PC-3 (cell line): ENCODE data around the gene STX3. TPM values are rescaled to one million over a fixed set of nuclear protein-coding genes. Genes with fewer than 3 reads are reported as not detected.

Source experiments
- ATAC-seq: fragments of 200-7000 bp; cut with Tn5 transposase; 2 replicates; pipeline ENCODE4 v1.9.1; 2020; ENCODE audit warnings: mild to moderate bottlenecking, moderate library complexity
- BruUV-seq: library from RNA; stranded (reverse); fragments of 400-500 nt; replicated peaks from 2 replicates; lab custom pipeline; 2021; lab: Mats Ljungman, UMichigan
- CTCF ChIA-PET: fragments of 300-600 bp; sonication (Branson Sonifier 250); formaldehyde crosslinking; loops from one replicate; lab custom pipeline; 2022; ENCODE audit warnings: antibody characterized with exemption; lab: Charles Lee
- POLR2A ChIA-PET: fragments of 300-600 bp; sonication (Branson Sonifier 250); formaldehyde crosslinking; loops from one replicate; lab custom pipeline; 2022; ENCODE audit warnings: antibody characterized with exemption; ENCODE audit not compliant: unreplicated experiment; lab: Charles Lee
- DNase-seq: peaks from one replicate; pipeline ENCODE4 v3.0.0-alpha.2; 2015
- H2AFZ ChIP-seq: fragments of 300-600 bp; sonication (generic); 2 replicates; pipeline ENCODE4 v1.6.0; 2016; ENCODE audit warnings: antibody characterized with exemption, low read length
- H3F3A ChIP-seq: fragments of 300-600 bp; sonication (generic); one replicate; pipeline ENCODE4 v1.6.0; 2017; ENCODE audit warnings: antibody characterized with exemption, low read length, control low read depth, mild to moderate bottlenecking; ENCODE audit not compliant: unreplicated experiment
- H3K27ac ChIP-seq: fragments of 300-600 bp; sonication (generic); 2 replicates; pipeline ENCODE4 v1.5.1; 2016; ENCODE audit warnings: mild to moderate bottlenecking, low read length
- H3K27me3 ChIP-seq: fragments of 300-600 bp; sonication (generic); 2 replicates; pipeline ENCODE4 v1.6.1; 2016; ENCODE audit warnings: low read length, mixed read lengths
- H3K36me3 ChIP-seq: fragments of 300-600 bp; sonication (generic); 2 replicates; pipeline ENCODE4 v1.6.1; 2016; ENCODE audit warnings: low read depth, mixed run types, low read length, mixed read lengths
- H3K4me1 ChIP-seq: fragments of 300-600 bp; sonication (generic); 2 replicates; pipeline ENCODE4 v1.5.1; 2016; ENCODE audit warnings: low read length; ENCODE audit not compliant: insufficient read depth
- H3K4me2 ChIP-seq: fragments of 300-600 bp; sonication (generic); 2 replicates; pipeline ENCODE4 v1.6.0; 2016; ENCODE audit warnings: low read length
- H3K4me3 ChIP-seq: fragments of 300-600 bp; sonication (generic); 2 replicates; pipeline ENCODE4 v1.5.1; 2016; ENCODE audit warnings: mild to moderate bottlenecking, low read length, mixed read lengths
- H3K79me2 ChIP-seq: fragments of 300-600 bp; sonication (generic); 2 replicates; pipeline ENCODE4 v1.6.1; 2017; ENCODE audit warnings: low read length, mixed read lengths
- H3K9ac ChIP-seq: fragments of 300-600 bp; sonication (generic); 2 replicates; pipeline ENCODE4 v1.6.0; 2016; ENCODE audit warnings: mild to moderate bottlenecking, low read length
- H3K9me2 ChIP-seq: fragments of 300-600 bp; sonication (generic); replicated peaks from 2 replicates; pipeline ENCODE4 v1.6.1; 2016; ENCODE audit warnings: mixed run types, low read length, mixed read lengths
- H3K9me3 ChIP-seq: fragments of 300-600 bp; sonication (generic); 2 replicates; pipeline ENCODE4 v1.6.1; 2016; ENCODE audit warnings: low read length, mixed read lengths
- H4K20me1 ChIP-seq: fragments of 300-600 bp; sonication (generic); 2 replicates; pipeline ENCODE4 v1.6.1; 2016; ENCODE audit warnings: low read length, mixed read lengths
- EZH2 ChIP-seq: fragments of 300-600 bp; sonication (generic); IDR thresholded peaks from one replicate; pipeline ENCODE4 v1.6.1; 2017; ENCODE audit warnings: antibody characterized with exemption, mild to moderate bottlenecking, low read length; ENCODE audit not compliant: unreplicated experiment
- EZH2phosphoT487 ChIP-seq: fragments of 300-600 bp; sonication (generic); IDR thresholded peaks from 2 replicates; pipeline ENCODE4 v1.6.1; 2018; ENCODE audit warnings: mild to moderate bottlenecking, antibody characterized with exemption, low read length, borderline replicate concordance
- intact Hi-C: fragments of 100-400 bp; cut with micrococcal nuclease; formaldehyde crosslinking; loops from 2 replicates; pipeline ENCODE4 v1.9.0; 2023
- total RNA-seq: library from RNA; depleted of rRNA; stranded (reverse); fragments of >200 nt; gene quantifications from 2 replicates; pipeline ENCODE4 v1.2.3, GENCODE V29; 2014
- TF ChIP-seq, protein P1 (sequence below): fragments of 300-600 bp; sonication (generic); conservative IDR thresholded peaks from 2 replicates; pipeline ENCODE4 v1.5.1; 2017; ENCODE audit warnings: antibody characterized with exemption, low read depth, mild to moderate bottlenecking, low read length

STX3 gene
- total RNA-seq, 1 experiment from 2014 or later: 49.8 TPM

- no peaks in the 10 kb centered on the region for H3K9me2 ChIP-seq
- intact Hi-C loops: no loop called here
- BruUV-seq: no TSS peak
- ChIA-PET POLR2A (no interaction called here), CTCF (no interaction called here)
- no peaks in the 10 kb centered on the region for H3K36me3 ChIP-seq
- no peaks in the 10 kb centered on the region for H3F3A ChIP-seq
- TF ChIP-seq, protein P1, sequence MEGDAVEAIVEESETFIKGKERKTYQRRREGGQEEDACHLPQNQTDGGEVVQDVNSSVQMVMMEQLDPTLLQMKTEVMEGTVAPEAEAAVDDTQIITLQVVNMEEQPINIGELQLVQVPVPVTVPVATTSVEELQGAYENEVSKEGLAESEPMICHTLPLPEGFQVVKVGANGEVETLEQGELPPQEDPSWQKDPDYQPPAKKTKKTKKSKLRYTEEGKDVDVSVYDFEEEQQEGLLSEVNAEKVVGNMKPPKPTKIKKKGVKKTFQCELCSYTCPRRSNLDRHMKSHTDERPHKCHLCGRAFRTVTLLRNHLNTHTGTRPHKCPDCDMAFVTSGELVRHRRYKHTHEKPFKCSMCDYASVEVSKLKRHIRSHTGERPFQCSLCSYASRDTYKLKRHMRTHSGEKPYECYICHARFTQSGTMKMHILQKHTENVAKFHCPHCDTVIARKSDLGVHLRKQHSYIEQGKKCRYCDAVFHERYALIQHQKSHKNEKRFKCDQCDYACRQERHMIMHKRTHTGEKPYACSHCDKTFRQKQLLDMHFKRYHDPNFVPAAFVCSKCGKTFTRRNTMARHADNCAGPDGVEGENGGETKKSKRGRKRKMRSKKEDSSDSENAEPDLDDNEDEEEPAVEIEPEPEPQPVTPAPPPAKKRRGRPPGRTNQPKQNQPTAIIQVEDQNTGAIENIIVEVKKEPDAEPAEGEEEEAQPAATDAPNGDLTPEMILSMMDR: no peak
- TF ChIP-seq EZH2 (no peak), EZH2phosphoT487 (no peak)
- no peaks in the 10 kb centered on the region for H3K27me3 ChIP-seq
- no peak overlapping the region for H3K4me3 ChIP-seq
- H3K9me3 ChIP-seq: no peaks in the 10 kb centered on the region
- no peaks in the 10 kb centered on the region for H3K79me2 ChIP-seq
- peaks cover 7% of the 10 kb centered on the region; the same call in 1 of the 2 replicates for H3K4me1 ChIP-seq
- H2AFZ ChIP-seq: no peak overlapping the region
- no peaks in the 10 kb centered on the region for H4K20me1 ChIP-seq
- no peak for DNase-seq
- no peak for ATAC-seq
- no peak overlapping the region for H3K27ac ChIP-seq
- no peak overlapping the region for H3K4me2 ChIP-seq
- H3K9ac ChIP-seq: no peak overlapping the region
Measured at GRCh38 chr11:59818572-59818971, 63.4 kb downstream of the STX3 start.

GRCh38 chr11:59822989-59823566 is 67.9 kb downstream of the STX3 start:
- ChIA-PET POLR2A (no interaction called here), CTCF (interaction anchor here (0.9 kb wide), 1 partner anchor 96 kb away, joined by 11 read pairs; no protein-coding TSS in a partner anchor)
- no peaks in the 10 kb centered on the region for H3F3A ChIP-seq
- H3K4me3 ChIP-seq: peak overlapping the region; percentile 1; the same call in 1 of the 2 replicates
- no peak overlapping the region for H3K9ac ChIP-seq
- DNase-seq (peak; percentile 88), ATAC-seq (peak; percentile 99)
- no peak overlapping the region for H3K27ac ChIP-seq
- TF ChIP-seq, protein P1: peak; percentile 95
- TF ChIP-seq EZH2phosphoT487: no peak
- BruUV-seq: no TSS peak
- no peaks in the 10 kb centered on the region for H3K79me2 ChIP-seq
- H3K27me3 ChIP-seq: no peaks in the 10 kb centered on the region
- peak overlapping the region; percentile 48 for H3K4me2 ChIP-seq
- intact Hi-C loops: loop anchor here (1.0 kb wide), 3 partner anchors 96 to 370 kb away; no protein-coding TSS in a partner anchor
- H2AFZ ChIP-seq: peak overlapping the region; percentile 54
- no peaks in the 10 kb centered on the region for H3K9me2 ChIP-seq
- H4K20me1 ChIP-seq: no peaks in the 10 kb centered on the region
- H3K9me3 ChIP-seq: no peaks in the 10 kb centered on the region
- no peaks in the 10 kb centered on the region for H3K4me1 ChIP-seq
- H3K36me3 ChIP-seq: no peaks in the 10 kb centered on the region

DNA sequence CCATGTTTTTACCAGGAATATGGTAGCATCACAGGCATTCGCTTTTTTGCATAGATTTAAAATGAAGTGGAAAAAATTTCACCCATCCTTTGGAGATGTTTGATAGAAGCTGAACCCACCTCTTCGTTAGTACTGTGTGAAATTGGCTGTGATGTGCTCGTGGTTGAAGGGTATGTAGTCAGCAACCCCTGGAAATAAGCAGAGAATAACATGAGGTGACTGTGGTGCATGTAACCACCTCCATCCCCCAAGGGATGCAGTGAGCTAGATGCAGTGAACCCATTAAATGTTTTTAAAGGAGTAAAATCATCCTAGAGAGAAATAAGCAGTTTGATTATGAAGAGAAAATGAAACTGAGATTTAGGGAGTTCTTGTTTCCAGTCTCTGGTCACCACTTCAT is 74.2 kb downstream of the STX3 start:
- H3K9me3 ChIP-seq: no peaks in the 10 kb centered on the region
- H3K4me3 ChIP-seq: no peak overlapping the region
- DNase-seq (no peak), ATAC-seq (no peak)
- TF ChIP-seq EZH2 (no peak), EZH2phosphoT487 (no peak)
- TF ChIP-seq, protein P1: no peak
- no peak overlapping the region for H3K27ac ChIP-seq
- no peak overlapping the region for H3K4me2 ChIP-seq
- H3K9ac ChIP-seq: no peak overlapping the region
- H3K9me2 ChIP-seq: no peaks in the 10 kb centered on the region
- H2AFZ ChIP-seq: no peak overlapping the region
- no peaks in the 10 kb centered on the region for H3F3A ChIP-seq
- no peaks in the 10 kb centered on the region for H3K79me2 ChIP-seq
- H3K27me3 ChIP-seq: no peaks in the 10 kb centered on the region
- no TSS peak for BruUV-seq
- H3K4me1 ChIP-seq: no peaks in the 10 kb centered on the region
- ChIA-PET POLR2A (no interaction called here), CTCF (no interaction called here)
- H4K20me1 ChIP-seq: no peaks in the 10 kb centered on the region
- intact Hi-C loops: no loop called here
- no peaks in the 10 kb centered on the region for H3K36me3 ChIP-seq
